Measurements from ENCODE around the gene TNNT3.

GRCh38 chr11:1921574-1922141, 2.2 kb downstream of the TNNT3 start:
- TF ChIP-seq RAD21 (IDR thresholded peaks at IDR 0.05; ENCODE audit: low read depth) (no peak), POLR2AphosphoS5 (IDR thresholded peaks at IDR 0.05; ENCODE audit: low read depth, low read length) (no peak), CTCF (IDR thresholded peaks at IDR 0.05 in 2 of 3, conservative IDR thresholded peaks at IDR 0.05 in 1 of 3; ENCODE audit: borderline replicate concordance in 1 of 3, insufficient read depth in 1 of 3, low read depth in 2 of 3, low read length in 2 of 3) (no peak), SIN3A (IDR thresholded peaks at IDR 0.05; ENCODE audit: low read depth) (no peak), EZH2 (IDR thresholded peaks at IDR 0.05) (no peak), EZH2phosphoT487 (IDR thresholded peaks at IDR 0.05; ENCODE audit: borderline replicate concordance) (no peak), POLR2A (IDR thresholded peaks at IDR 0.05; ENCODE audit: borderline replicate concordance, extremely low read depth, insufficient read depth, insufficient read length) (no peak), CBX3 (IDR thresholded peaks at IDR 0.05; ENCODE audit: low read depth) (no peak), EGR1 (IDR thresholded peaks at IDR 0.05; ENCODE audit: low read depth) (no peak), FOSL1 (IDR thresholded peaks at IDR 0.05; ENCODE audit: low read depth) (no peak), YY1 (IDR thresholded peaks at IDR 0.05; ENCODE audit: extremely low read depth, insufficient replicate concordance, low read depth, low read length) (no peak), SP1 (IDR thresholded peaks at IDR 0.05; ENCODE audit: low read depth) (no peak)
- TF ChIP-seq, protein P1, sequence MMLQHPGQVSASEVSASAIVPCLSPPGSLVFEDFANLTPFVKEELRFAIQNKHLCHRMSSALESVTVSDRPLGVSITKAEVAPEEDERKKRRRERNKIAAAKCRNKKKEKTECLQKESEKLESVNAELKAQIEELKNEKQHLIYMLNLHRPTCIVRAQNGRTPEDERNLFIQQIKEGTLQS (IDR thresholded peaks at IDR 0.05) = no peak
